ENCODE data around the gene WDFY4. TPM values are rescaled to one million over a fixed set of nuclear protein-coding genes. Genes with fewer than 3 reads are reported as not detected.

WDFY4 gene
- total RNA-seq, 1 donor from 2014 or later = 26.5 TPM

GRCh38 chr10:48903151-48903550 is 218.5 kb downstream of the WDFY4 start:
- Histone ChIP-seq H3K27ac (no peak overlapping the region), H3K4me3 (no peak overlapping the region), H3K27me3 (no peaks in the 10 kb centered on the region), H3K9me3 (no peaks in the 10 kb centered on the region), H3K36me3 (no peaks in the 10 kb centered on the region), H3K4me1 (no peaks in the 10 kb centered on the region)
- DNase-seq = no peak
- no peak for TF ChIP-seq CTCF (IDR thresholded peaks at IDR 0.05)
- intact Hi-C loops (cut with DNase I) = no loop called here
- ATAC-seq = no peak

GRCh38 chr10:48904861-48905260 is 220.2 kb downstream of the WDFY4 start:
- intact Hi-C loops (cut with DNase I) = no loop called here
- Histone ChIP-seq H3K4me1 (no peaks in the 10 kb centered on the region), H3K9me3 (no peaks in the 10 kb centered on the region), H3K4me3 (no peak overlapping the region), H3K27ac (no peak overlapping the region), H3K27me3 (no peaks in the 10 kb centered on the region), H3K36me3 (no peaks in the 10 kb centered on the region)
- DNase-seq (no peak), ATAC-seq (no peak)
- no peak for TF ChIP-seq CTCF (IDR thresholded peaks at IDR 0.05)

- Histone ChIP-seq H3K9me3 (no peaks in the 10 kb centered on the region), H3K36me3 (no peaks in the 10 kb centered on the region), H3K4me1 (no peaks in the 10 kb centered on the region), H3K4me3 (no peak overlapping the region), H3K27me3 (no peaks in the 10 kb centered on the region), H3K27ac (no peak overlapping the region)
- no peak for TF ChIP-seq CTCF (IDR thresholded peaks at IDR 0.05)
- ATAC-seq (no peak), DNase-seq (no peak)
- intact Hi-C loops (cut with DNase I) = no loop called here
Observed at GRCh38 chr10:48905311-48905710, 220.6 kb downstream of the WDFY4 start.

- Histone ChIP-seq H3K9me3 (no peaks in the 10 kb centered on the region), H3K4me1 (no peaks in the 10 kb centered on the region), H3K27me3 (no peaks in the 10 kb centered on the region), H3K36me3 (no peaks in the 10 kb centered on the region), H3K27ac (no peak overlapping the region), H3K4me3 (no peak overlapping the region)
- DNase-seq (no peak), ATAC-seq (no peak)
- no peak for TF ChIP-seq CTCF (IDR thresholded peaks at IDR 0.05)
- intact Hi-C loops (cut with DNase I) = no loop called here
Observed at GRCh38 chr10:48906841-48907240, 222.2 kb downstream of the WDFY4 start.

GRCh38 chr10:48907730-48908129 is 223.1 kb downstream of the WDFY4 start:
- Histone ChIP-seq H3K9me3 (no peaks in the 10 kb centered on the region), H3K27me3 (no peaks in the 10 kb centered on the region), H3K4me3 (no peak overlapping the region), H3K27ac (no peak overlapping the region), H3K4me1 (no peaks in the 10 kb centered on the region), H3K36me3 (no peaks in the 10 kb centered on the region)
- intact Hi-C loops (cut with DNase I) = no loop called here
- no peak for TF ChIP-seq CTCF (IDR thresholded peaks at IDR 0.05)
- DNase-seq (no peak), ATAC-seq (no peak)

- Histone ChIP-seq H3K27ac (no peak overlapping the region), H3K36me3 (no peaks in the 10 kb centered on the region), H3K9me3 (no peaks in the 10 kb centered on the region), H3K4me3 (no peak overlapping the region), H3K27me3 (no peaks in the 10 kb centered on the region), H3K4me1 (no peaks in the 10 kb centered on the region)
- TF ChIP-seq CTCF (IDR thresholded peaks at IDR 0.05) = no peak
- ATAC-seq = peak; percentile 80
- intact Hi-C loops (cut with DNase I) = no loop called here
- DNase-seq = no peak
Observed at GRCh38 chr10:48910548-48910947, 225.9 kb downstream of the WDFY4 start.

Data from upper lobe of right lung (tissue), 1 donor.